SH-SY5Y (cell line): ENCODE results near the gene IQCK.

ENCODE experiments used
- GATA2 ChIP-seq: IDR thresholded peaks from 2 replicates; pipeline ENCODE4 v1.6.1; 2011; ENCODE audit warnings: mild to moderate bottlenecking, low read depth, low read length
- GATA3 ChIP-seq: IDR thresholded peaks from 2 replicates; pipeline ENCODE4 v1.6.1; 2011; ENCODE audit warnings: low read depth, mild to moderate bottlenecking, low read length, moderate library complexity

GRCh38 chr16:19767497-19767896, 49.4 kb downstream of the IQCK start:
- TF ChIP-seq GATA3: no peak
- TF ChIP-seq GATA2: no peak
